Bronchial epithelial cell (primary cell): ENCODE data around the gene RPL10A. TPM values are rescaled to one million over a fixed set of nuclear protein-coding genes. Genes with fewer than 3 reads are reported as not detected.
"Not testable (repeated sequence)": the region's sequence is repeated elsewhere in the genome, so short reads cannot be mapped to it uniquely, and the experiment has no call there.

Source experiments
- DNase-seq: peaks from one replicate; pipeline ENCODE4 v3.0.0-alpha.2; 2010; ENCODE audit warnings: low read depth
- FAIRE-seq: peaks from 2 replicates; lab custom pipeline; 2011; peaks lifted over from hg19 to GRCh38; lab: Jason Lieb, UNC
- H3K27me3 ChIP-seq: 2 replicates; pipeline ENCODE4 v1.5.1; 2011; ENCODE audit warnings: low read length; ENCODE audit not compliant: control insufficient read depth, insufficient read depth
- H3K36me3 ChIP-seq: 2 replicates; pipeline ENCODE4 v1.5.1; 2011; ENCODE audit warnings: low read length; ENCODE audit not compliant: control insufficient read depth, insufficient read depth
- H3K4me3 ChIP-seq: 2 replicates; pipeline ENCODE4 v1.5.1; 2011; ENCODE audit warnings: mild to moderate bottlenecking, low read depth, low read length, control low read depth
- total RNA-seq: library from RNA; depleted of rRNA; stranded (reverse); fragments of >200 nt; gene quantifications from 2 replicates; pipeline ENCODE4 v1.2.1, GENCODE V29; 2014
- TF ChIP-seq, protein P1 (sequence below): IDR thresholded peaks from 2 replicates; pipeline ENCODE4 v1.5.1; 2011; ENCODE audit warnings: mild to moderate bottlenecking, moderate library complexity, low read length, control low read depth, inconsistent platforms; ENCODE audit not compliant: insufficient read depth, severe bottlenecking

The RPL10A gene
- total RNA-seq, 1 donor from 2014 or later: 1,892 TPM

DNA sequence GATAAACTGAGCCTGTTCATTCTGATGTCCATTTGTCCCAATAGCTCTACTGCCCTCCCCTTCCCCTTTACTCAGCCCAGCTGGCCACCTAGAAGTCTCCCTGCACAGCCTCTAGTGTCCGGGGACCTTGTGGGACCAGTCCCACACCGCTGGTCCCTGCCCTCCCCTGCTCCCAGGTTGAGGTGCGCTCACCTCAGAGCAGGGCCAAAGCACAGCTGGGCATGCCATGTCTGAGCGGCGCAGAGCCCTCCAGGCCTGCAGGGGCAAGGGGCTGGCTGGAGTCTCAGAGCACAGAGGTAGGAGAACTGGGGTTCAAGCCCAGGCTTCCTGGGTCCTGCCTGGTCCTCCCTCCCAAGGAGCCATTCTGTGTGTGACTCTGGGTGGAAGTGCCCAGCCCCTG is 40.8 kb upstream of the RPL10A start:
- DNase-seq (no peak), FAIRE-seq (no peak)
- TF ChIP-seq, protein P1, sequence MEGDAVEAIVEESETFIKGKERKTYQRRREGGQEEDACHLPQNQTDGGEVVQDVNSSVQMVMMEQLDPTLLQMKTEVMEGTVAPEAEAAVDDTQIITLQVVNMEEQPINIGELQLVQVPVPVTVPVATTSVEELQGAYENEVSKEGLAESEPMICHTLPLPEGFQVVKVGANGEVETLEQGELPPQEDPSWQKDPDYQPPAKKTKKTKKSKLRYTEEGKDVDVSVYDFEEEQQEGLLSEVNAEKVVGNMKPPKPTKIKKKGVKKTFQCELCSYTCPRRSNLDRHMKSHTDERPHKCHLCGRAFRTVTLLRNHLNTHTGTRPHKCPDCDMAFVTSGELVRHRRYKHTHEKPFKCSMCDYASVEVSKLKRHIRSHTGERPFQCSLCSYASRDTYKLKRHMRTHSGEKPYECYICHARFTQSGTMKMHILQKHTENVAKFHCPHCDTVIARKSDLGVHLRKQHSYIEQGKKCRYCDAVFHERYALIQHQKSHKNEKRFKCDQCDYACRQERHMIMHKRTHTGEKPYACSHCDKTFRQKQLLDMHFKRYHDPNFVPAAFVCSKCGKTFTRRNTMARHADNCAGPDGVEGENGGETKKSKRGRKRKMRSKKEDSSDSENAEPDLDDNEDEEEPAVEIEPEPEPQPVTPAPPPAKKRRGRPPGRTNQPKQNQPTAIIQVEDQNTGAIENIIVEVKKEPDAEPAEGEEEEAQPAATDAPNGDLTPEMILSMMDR: no peak
- H3K36me3 ChIP-seq: peaks cover 28% of the 10 kb centered on the region
- H3K4me3 ChIP-seq: no peak overlapping the region
- H3K27me3 ChIP-seq: no peaks in the 10 kb centered on the region

DNA sequence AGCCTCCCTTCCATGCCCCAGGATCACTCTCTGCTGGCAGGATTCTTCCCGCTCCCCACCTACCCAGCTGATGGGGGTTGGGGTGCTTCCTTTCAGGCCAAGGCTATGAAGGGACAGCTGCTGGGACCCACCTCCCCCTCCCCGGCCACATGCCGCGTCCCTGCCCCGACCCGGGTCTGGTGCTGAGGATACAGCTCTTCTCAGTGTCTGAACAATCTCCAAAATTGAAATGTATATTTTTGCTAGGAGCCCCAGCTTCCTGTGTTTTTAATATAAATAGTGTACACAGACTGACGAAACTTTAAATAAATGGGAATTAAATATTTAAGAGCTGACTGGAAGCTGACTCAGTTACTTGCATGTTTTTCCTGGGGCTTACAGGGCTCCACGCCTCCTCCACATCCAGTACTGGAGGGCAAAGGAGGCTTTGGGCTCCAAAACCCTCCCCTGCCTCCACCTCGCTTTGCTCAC is 40.3 kb upstream of the RPL10A start:
- TF ChIP-seq, protein P1: no peak
- Histone ChIP-seq H3K4me3 (no peak overlapping the region), H3K36me3 (peaks cover 27% of the 10 kb centered on the region), H3K27me3 (no peaks in the 10 kb centered on the region)
- no peak for FAIRE-seq
- DNase-seq: no peak

DNA sequence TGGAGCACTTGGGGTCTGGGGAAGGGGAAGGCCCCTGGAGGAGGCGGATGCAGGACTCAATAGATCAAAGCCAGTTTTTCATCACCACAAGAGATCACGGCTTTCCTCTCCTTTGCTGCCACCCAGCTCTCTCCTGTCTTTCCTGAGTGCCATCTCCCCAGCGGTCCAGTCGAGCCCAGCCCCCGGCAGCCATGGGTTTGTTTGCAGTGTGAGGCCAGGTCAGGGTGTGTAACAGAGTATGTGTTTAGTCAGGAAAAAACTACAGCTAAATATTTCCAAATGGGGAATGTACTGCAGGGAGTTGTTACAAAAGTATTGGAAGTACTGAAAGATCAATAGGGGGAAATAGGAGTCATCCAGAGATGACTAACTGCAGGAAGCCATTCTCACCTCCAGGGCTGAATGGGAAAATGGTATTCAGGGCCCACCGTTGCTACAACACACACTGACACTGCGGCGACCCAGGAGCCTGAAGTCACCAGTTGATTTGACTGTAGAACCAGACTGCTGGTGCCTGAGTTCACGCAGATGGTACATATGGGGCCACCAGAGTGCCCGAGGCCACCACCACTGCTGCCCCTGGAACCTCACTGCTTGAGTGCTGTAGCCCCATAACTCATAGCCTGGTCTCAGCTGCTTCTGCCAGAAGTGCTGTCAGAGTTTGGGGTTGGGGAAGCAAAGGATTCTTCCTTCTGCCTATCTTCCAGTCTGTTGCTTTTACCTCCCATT is 39.6 kb upstream of the RPL10A start:
- TF ChIP-seq, protein P1: no peak
- Histone ChIP-seq H3K4me3 (no peak overlapping the region), H3K27me3 (no peaks in the 10 kb centered on the region), H3K36me3 (peaks cover 25% of the 10 kb centered on the region)
- DNase-seq (no peak), FAIRE-seq (no peak)

DNA sequence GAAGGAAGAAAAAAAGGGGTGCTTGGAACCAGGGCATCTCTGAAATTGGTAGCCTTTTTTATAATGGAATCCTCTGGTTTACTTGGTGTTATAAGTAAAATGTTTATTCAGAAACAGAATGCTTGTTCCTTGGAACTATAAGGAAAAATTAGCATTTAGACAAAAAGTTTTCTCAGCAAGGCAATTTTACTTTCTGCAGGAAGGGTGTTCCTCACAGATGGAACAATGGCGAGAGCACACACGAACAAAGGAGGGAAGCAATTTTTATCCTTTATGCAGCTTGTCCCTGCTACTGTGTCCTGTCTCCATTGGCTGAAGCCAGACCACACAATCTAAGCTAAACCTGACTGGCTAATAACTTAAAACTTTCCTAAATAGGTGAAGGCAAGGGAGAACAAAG is 38.7 kb upstream of the RPL10A start:
- TF ChIP-seq, protein P1: no peak
- DNase-seq (no peak), FAIRE-seq (no peak)
- no peaks in the 10 kb centered on the region for H3K27me3 ChIP-seq
- H3K36me3 ChIP-seq: peaks cover 16% of the 10 kb centered on the region
- no peak overlapping the region for H3K4me3 ChIP-seq

DNA sequence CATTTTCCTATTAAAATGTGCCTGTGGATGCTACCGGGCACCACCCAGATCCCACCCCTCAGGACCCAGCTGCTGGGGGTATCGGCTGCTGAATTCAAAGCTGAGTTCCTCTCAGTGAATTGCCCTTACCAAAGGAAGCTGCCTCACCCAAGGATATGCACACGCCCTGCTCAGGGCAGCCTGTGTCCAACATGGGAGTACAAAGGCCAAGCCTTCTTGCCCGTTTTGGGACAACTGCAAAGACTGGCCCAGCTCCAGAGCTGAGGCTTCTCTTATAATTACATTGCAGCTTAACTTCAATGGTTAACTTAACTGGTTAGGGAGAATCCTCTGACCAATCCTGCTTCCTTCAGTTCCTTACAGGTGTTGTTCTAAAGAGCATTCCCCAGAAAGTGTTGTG is 35.9 kb upstream of the RPL10A start:
- no peak for FAIRE-seq
- Histone ChIP-seq H3K36me3 (no peaks in the 10 kb centered on the region), H3K4me3 (no peak overlapping the region), H3K27me3 (no peaks in the 10 kb centered on the region)
- no peak for DNase-seq
- TF ChIP-seq, protein P1: no peak

DNA sequence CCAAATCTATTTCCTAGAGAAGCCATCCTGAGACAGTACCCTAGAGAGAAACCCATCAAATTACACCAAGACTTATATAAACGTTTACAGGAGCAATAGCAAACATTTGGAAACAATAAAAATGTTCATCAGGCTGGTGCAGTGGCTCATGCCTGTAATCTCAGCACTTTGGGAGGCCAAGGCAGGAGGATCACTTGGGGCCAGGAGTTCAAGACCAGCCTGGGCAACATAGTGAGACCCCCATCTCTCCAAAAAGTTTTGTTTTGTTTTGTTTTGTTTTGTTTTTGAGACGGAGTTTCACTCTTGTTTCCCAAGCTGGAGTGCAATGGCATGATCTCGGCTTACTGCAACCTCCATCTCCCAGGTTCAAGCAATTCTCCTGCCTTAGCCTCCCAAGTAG is 35.5 kb upstream of the RPL10A start:
- H3K36me3 ChIP-seq, H3K4me3 ChIP-seq, FAIRE-seq, H3K27me3 ChIP-seq, DNase-seq: not testable (repeated sequence)
